Lower leg skin (tissue), 3 donors: ENCODE measurements around the gene PSMA4.

Source experiments
- POLR2A ChIP-seq, 2 donors: fragments of 450-650 bp; IDR thresholded peaks; one replicate each; pipeline ENCODE4 v1.6.1; 2016 to 2017; ENCODE audit warnings: antibody characterized with exemption in 2 of 2, mild to moderate bottlenecking in 1 of 2, moderate library complexity in 1 of 2
- TF ChIP-seq, protein P1 (sequence below), 3 donors: fragments of 450-650 bp; IDR thresholded peaks; one replicate each; pipeline ENCODE4 v1.5.1; 2016; ENCODE audit warnings: antibody characterized with exemption in 3 of 3, mild to moderate bottlenecking in 3 of 3, moderate library complexity in 2 of 3

DNA sequence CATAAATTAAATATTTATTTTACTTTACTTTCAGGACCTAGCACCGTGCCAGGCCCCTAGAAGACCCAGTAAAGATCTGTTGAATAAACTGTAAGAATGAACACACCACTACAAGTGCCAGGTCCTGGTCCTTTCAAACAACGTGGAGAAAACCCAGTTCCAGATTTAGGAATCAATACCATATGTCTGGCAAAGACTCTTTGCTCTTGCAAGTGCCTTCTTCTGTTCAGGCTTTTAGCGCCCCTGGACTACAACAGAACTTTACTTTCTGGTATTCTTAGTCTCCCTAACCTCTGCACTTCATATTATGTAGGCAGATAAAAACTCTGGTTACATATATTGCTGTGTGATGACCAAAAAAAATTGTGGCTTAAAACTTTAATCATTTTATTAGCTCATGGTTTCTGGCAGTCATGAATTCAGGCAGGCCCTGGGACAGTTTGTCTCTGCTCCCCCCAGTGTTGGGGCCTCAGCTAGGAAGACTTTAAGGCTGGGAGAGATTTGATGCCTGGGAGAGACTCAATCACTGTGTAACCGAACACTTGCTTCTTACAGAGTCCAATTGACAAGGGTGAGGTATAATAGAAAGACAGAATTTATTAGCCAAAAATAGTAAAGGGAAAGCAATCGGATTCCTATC, 2.9 kb upstream of the PSMA4 start:
- no peak for TF ChIP-seq POLR2A (IDR thresholded peaks at IDR 0.05)
- TF ChIP-seq, protein P1, sequence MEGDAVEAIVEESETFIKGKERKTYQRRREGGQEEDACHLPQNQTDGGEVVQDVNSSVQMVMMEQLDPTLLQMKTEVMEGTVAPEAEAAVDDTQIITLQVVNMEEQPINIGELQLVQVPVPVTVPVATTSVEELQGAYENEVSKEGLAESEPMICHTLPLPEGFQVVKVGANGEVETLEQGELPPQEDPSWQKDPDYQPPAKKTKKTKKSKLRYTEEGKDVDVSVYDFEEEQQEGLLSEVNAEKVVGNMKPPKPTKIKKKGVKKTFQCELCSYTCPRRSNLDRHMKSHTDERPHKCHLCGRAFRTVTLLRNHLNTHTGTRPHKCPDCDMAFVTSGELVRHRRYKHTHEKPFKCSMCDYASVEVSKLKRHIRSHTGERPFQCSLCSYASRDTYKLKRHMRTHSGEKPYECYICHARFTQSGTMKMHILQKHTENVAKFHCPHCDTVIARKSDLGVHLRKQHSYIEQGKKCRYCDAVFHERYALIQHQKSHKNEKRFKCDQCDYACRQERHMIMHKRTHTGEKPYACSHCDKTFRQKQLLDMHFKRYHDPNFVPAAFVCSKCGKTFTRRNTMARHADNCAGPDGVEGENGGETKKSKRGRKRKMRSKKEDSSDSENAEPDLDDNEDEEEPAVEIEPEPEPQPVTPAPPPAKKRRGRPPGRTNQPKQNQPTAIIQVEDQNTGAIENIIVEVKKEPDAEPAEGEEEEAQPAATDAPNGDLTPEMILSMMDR (IDR thresholded peaks at IDR 0.05) = no peak
